Astrocyte (in vitro differentiated cells and primary cell): ENCODE measurements around the gene SORT1.

ENCODE experiments used
- CTCF ChIP-seq: IDR thresholded peaks from 2 replicates; pipeline ENCODE4 v1.5.1; 2011; ENCODE audit warnings: low read depth, mild to moderate bottlenecking, inconsistent platforms, low read length, moderate library complexity; ENCODE audit not compliant: insufficient read depth
- EZH2 ChIP-seq: IDR thresholded peaks from 2 replicates; pipeline ENCODE4 v1.6.1; 2012; ENCODE audit warnings: mild to moderate bottlenecking, low read length, inconsistent platforms; ENCODE audit not compliant: insufficient read depth

- TF ChIP-seq EZH2 (no peak), CTCF (no peak)
These were observed 122.9 kb downstream of the SORT1 start for GRCh38 chr1:109274533-109275476.
